Measurements from ENCODE around the gene GPRC5B.

The GPRC5B gene

DNA sequence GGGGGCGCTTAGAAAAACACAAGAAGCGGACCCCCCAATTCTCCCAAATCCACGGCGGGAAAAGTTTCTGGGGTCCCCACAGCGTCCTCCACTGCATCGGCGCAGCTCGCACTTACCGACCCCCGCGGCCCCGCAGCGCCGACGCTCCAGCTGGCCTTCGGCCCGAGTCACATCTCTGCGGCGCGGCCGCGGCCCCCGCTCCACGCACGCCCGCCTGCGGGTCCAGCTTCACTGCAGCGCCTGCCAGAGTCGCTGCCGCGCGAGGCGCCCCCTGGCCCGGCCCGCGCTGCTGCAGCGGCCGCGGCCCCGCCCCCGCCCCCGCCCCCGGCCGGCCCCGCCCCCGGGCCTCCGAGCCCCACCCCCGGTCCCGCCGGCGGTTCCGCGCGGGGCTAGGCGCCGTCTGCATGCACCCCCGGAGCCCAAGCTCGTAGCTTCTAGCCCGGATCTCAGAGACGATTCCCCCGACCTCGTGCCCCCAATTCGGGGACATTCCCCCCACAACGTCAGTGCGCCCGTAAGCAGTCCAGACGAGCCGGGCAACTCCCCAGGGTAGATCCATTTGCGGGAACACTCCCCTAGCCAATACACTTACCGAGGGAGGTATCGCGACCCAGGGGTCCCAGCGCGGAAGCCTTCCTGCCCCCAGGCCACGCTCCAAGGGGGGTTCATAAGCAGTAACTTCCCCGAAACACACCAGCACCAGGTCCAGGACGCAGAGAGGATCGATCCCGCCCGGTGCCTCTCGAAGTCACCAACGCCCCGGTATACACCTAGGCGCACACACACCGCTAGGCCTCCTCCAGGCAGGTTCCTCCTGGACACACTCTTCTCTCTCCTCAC lies at the start of gene GPRC5B:
TSS of gene GPRC5B (minus strand) at position 238 of the 840 bp plus-strand sequence. CDS start 12,003 bp downstream, outside the sequence.
- peak; percentile 58 for DNase-seq (ENCODE audit: low read depth)

- no peak for DNase-seq (ENCODE audit: low read depth)
Measured at GRCh38 chr16:19933740-19934139, 49.1 kb upstream of the GPRC5B start.

DNA sequence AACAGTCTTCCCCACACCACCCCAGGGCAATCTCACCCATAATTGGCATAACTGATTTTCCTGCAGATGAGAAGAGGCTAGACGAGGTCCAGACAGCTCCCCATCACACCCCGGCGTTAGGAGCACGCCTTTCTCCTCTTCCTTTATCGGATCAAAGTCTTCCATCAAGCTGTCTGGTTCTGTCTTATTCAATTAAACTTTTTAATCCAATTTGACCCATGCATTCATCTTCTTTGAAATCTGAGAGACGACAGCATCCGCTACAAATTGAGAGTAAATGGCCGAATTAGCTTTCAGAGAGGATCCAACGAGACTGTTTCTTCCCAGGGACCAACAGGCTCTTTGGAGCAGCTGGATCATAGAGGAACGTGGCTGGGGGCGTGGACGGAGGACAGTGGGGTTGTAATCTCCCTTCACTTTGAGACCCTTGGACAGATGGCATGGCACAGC lies 44.4 kb upstream of the GPRC5B start:
- DNase-seq (ENCODE audit: low read depth), result no peak

- DNase-seq (ENCODE audit: low read depth), result no peak
Measured at GRCh38 chr16:19928432-19928831, 43.8 kb upstream of the GPRC5B start.

GRCh38 chr16:19926449-19927390 lies 42.1 kb upstream of the GPRC5B start:
- DNase-seq (ENCODE audit: low read depth), result peak; percentile 60

DNA sequence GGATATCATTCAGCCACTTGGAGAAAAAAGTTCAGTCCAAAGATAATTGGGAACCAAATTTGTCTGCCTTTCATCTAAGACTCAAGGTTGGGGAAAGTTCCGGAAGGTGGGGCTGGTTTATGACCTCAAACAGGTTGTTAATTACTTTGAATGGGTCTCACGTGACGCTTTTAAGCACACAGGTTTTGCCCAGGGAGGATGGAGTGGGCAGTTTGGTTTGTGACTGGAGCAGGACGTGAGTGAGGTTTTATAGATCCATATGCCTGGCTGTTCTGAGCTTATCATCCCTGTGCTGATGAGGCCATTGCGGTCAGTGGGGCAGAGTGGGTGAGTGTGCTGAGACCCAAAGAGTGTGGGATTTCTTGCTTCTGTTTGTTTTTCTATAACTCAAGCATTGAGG lies 38.7 kb upstream of the GPRC5B start:
- DNase-seq (ENCODE audit: low read depth), result no peak

- DNase-seq (ENCODE audit: low read depth), result no peak
Measured at GRCh38 chr16:19919142-19919541, 34.5 kb upstream of the GPRC5B start.

GRCh38 chr16:19916064-19916463 lies 31.4 kb upstream of the GPRC5B start:
- no peak for DNase-seq (ENCODE audit: low read depth)

DNA sequence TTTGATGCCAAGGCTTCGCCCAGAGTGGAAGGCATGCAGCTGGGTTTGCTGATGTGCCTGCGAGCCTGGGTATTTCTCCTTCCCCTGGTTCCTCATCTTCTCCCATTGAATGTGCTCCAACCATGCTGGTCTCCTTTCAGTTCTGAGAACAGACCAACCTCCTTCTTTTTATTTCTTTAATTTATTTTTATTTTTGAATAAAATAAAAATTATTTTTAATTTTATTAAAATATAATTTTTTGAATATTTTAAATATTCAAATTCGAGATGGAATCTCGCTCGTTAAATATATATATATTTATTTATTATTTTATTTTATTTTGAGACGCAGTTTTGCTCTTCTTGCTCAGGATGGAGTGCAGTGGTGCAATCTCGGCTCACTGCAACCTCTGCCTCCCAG lies 30.2 kb upstream of the GPRC5B start:
- DNase-seq (ENCODE audit: low read depth), result no peak

GRCh38 chr16:19913340-19913645 lies 28.6 kb upstream of the GPRC5B start:
- DNase-seq (ENCODE audit: low read depth), result no peak

DNA sequence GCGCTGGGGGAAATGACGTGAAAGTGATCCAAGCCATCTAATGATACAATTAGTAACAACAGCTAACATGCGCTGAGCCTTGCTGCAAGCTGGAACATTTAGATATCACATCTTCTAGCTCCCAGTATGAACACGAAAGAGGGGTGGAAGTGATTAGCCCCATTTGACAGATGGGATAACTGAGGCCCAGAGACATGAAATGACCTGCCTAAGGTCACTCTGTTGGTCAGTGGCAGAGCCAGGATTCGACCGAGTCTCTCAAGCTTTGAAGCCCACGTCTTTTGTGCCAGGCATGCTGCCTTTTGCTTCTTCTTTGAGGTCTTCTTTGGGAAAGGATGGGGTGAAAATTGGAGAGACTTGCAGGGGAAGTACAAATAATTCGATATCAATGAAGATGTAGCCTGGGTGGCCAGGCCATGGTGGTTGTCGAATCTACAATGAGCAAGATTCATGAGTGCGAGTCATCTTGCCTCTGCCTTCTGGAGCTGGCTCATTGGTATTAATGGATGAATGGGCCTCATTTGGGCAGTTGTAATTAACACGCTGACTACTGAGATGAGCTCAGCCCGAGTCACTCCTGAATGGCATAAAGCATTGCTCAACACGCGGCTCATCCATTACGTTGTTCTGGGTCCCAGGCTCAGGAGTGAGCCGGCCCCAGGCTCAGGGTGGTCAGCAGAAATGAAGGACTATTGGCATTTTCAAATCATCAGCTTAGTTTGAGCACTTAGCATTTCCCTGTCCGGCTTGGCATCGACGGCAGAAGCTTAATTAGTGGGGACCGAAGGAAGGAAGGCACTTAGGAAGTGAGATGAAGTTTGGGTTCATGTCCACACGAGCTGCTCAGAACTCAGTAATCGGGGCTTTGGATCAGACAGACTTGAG lies 28.0 kb upstream of the GPRC5B start:
- DNase-seq (ENCODE audit: low read depth), result peak; percentile 57

- DNase-seq (ENCODE audit: low read depth), result no peak
Measured at GRCh38 chr16:19911747-19912454, 27.3 kb upstream of the GPRC5B start.

DNA sequence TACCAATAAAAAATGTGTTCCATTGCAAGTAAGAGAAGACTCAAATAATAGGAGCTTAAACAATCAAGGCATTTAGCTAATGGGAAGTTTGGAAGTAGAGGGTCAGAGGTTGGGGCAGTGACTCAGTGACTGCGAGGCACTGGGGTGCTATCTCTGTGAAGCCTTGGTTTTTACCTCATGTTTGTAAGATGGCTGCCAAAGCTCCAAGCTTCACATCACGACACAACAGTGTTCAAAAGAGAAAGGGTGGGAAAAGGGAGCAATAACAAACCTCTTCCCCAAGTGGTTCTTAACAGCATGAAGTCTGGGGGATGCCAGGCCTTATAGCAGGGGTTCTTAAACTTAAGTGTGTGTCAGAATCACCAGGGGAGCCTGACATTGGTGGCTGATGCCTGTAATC lies 26.6 kb upstream of the GPRC5B start:
- DNase-seq (ENCODE audit: low read depth), result no peak

GRCh38 chr16:19909750-19910322 lies 25.2 kb upstream of the GPRC5B start:
- DNase-seq (ENCODE audit: low read depth), result no peak

- no peak for DNase-seq (ENCODE audit: low read depth)
Measured at GRCh38 chr16:19908921-19909320, 24.3 kb upstream of the GPRC5B start.

- DNase-seq (ENCODE audit: low read depth), result peak; percentile 69
Measured at GRCh38 chr16:19907161-19907992, 22.7 kb upstream of the GPRC5B start.

DNA sequence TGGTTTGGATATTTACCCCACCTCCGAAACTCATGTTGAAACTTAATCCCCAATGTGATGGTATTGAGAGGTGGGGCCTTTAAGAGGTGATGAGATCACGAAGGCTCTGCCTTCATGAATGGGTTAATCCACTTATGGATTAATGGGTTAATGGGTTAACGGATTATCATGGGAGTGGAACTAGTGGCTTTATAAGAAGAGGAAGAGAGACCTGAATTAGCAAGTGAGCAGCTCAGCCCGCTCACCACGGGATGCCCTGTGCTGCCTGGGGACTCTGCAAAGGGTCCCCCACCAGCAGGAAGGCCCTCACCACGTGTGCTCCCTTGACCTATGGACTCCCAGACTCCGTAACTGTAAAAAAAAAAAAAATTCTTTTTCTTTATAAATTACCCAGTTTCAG lies 16.5 kb upstream of the GPRC5B start:
- no peak for DNase-seq (ENCODE audit: low read depth)

- no peak for DNase-seq (ENCODE audit: low read depth)
Measured at GRCh38 chr16:19899605-19899955, 14.9 kb upstream of the GPRC5B start.

GRCh38 chr16:19898924-19899604 lies 14.4 kb upstream of the GPRC5B start:
- peak; percentile 63 for DNase-seq (ENCODE audit: low read depth)

DNA sequence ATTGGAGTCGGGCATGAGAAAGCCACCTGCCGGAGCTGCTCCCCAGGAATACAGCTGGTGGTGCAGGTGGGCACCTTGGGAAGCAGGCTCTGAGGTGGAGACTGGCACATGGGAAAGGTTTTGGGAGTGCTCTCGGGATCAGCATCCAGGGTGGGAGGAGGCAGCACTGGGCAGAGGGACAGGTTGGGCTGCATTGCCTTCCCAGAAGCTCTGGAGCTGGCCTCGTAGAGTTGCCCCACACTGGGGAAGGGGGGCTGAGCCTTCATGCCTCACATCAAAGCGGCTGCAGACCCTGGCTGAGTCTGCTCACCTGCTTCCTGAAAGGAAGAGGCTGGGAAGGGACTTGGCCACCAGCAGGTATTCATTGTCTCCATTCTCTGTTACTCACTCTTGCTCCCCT lies 13.5 kb upstream of the GPRC5B start:
- no peak for DNase-seq (ENCODE audit: low read depth)
